Activated T-helper 2 cell treated with anti-CD3 and anti-CD28 coated beads, Interferon-gamma antibody, Interleukin-2, Interleukin-4, amounts not matched to agents 10 μg/mL and 5 μg/mL and 100 μg/mL, durations not matched to agents 14 hours and 24 hours and 36 hours (primary cell): ENCODE results near the gene RORB. TPM values are rescaled to one million over a fixed set of nuclear protein-coding genes. Genes with fewer than 3 reads are reported as not detected.

Experiments
- DNase-seq: peaks from one replicate; pipeline ENCODE4 v3.0.0; 2021; ENCODE audit warnings: low spot score
- H3K27ac Mint-ChIP-seq: one replicate; pipeline ENCODE4 v1.8.0; 2021; ENCODE audit warnings: mixed read lengths
- H3K27me3 Mint-ChIP-seq: one replicate; pipeline ENCODE4 v1.8.0; 2021; ENCODE audit warnings: low read depth, mixed read lengths
- H3K36me3 Mint-ChIP-seq: one replicate; pipeline ENCODE4 v1.8.0; 2021; ENCODE audit warnings: low read depth, mixed read lengths
- H3K4me1 Mint-ChIP-seq: one replicate; pipeline ENCODE4 v1.8.0; 2021; ENCODE audit warnings: low read depth, mixed read lengths
- H3K4me3 Mint-ChIP-seq: one replicate; pipeline ENCODE4 v1.8.0; 2021; ENCODE audit warnings: low read depth, mild to moderate bottlenecking, moderate library complexity, mixed read lengths
- H3K9me3 Mint-ChIP-seq: one replicate; pipeline ENCODE4 v1.8.0; 2021; ENCODE audit warnings: mixed read lengths
- intact Hi-C: fragments of 100-400 bp; cut with micrococcal nuclease; formaldehyde crosslinking; loops from one replicate; pipeline ENCODE4 v1.15.1; 2023
- total RNA-seq: library from RNA; stranded (reverse); gene quantifications from 2 replicates; pipeline ENCODE4 v1.2.3, GENCODE V29; 2022

Gene RORB
- total RNA-seq, 1 donor from 2014 or later, result 0.11 TPM

- Mint-ChIP-seq H3K9me3 (no peaks in the 10 kb centered on the region), H3K27me3 (peaks cover 6% of the 10 kb centered on the region), H3K4me1 (no peaks in the 10 kb centered on the region), H3K4me3 (no peak overlapping the region), H3K36me3 (no peaks in the 10 kb centered on the region), H3K27ac (no peak overlapping the region)
- DNase-seq, result no peak
- intact Hi-C loops, result loop anchor here (5.0 kb wide), 1 partner anchor 51 kb away; no protein-coding TSS in a partner anchor
Measured at GRCh38 chr9:74643303-74643923, 146.3 kb downstream of the RORB start.

GRCh38 chr9:74644023-74644422 lies 146.9 kb downstream of the RORB start:
- intact Hi-C loops, result loop anchor here (5.0 kb wide), 1 partner anchor 52 kb away; no protein-coding TSS in a partner anchor
- no peak overlapping the region for H3K4me3 Mint-ChIP-seq
- no peak overlapping the region for H3K27ac Mint-ChIP-seq
- no peak for DNase-seq
- H3K27me3 Mint-ChIP-seq, result peaks cover 6% of the 10 kb centered on the region
- H3K36me3 Mint-ChIP-seq, result no peaks in the 10 kb centered on the region
- no peaks in the 10 kb centered on the region for H3K4me1 Mint-ChIP-seq
- H3K9me3 Mint-ChIP-seq, result no peaks in the 10 kb centered on the region

DNA sequence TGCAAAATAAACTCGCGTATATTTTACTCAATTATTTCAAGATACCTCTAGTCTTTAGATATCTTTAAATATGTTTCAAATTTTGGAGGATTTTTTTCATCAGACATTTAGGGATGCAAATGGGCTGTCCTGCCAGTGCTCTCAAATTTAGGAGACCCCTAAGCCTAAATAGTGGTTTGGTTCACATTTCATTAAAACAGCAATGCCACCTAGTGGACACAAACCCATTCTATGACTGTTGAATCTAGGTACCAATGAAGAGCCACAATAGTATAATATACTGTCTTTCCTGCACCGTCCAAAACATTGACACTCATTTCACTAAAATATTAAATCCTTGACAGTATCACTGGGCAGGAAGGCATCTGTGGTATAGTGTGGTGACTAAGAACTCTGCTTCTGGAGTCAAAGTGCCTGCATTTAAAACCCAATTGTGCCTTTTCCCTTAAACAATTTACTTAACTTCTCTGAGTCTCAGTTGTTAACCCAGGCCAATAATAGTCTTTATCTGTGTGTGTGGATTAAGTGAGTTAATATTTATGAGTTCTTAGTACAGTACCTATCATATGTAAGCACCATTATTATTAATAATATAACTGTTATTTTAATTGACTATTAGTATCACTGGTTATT lies 148.0 kb downstream of the RORB start:
- DNase-seq, result no peak
- Mint-ChIP-seq H3K36me3 (no peaks in the 10 kb centered on the region), H3K4me1 (no peaks in the 10 kb centered on the region), H3K4me3 (no peak overlapping the region), H3K9me3 (no peaks in the 10 kb centered on the region), H3K27me3 (peaks cover 5% of the 10 kb centered on the region), H3K27ac (no peak overlapping the region)
- intact Hi-C loops, result no loop called here

GRCh38 chr9:74653410-74654080 lies 156.4 kb downstream of the RORB start:
- H3K27ac Mint-ChIP-seq, result no peak overlapping the region
- DNase-seq, result no peak
- no peak overlapping the region for H3K4me3 Mint-ChIP-seq
- H3K4me1 Mint-ChIP-seq, result no peaks in the 10 kb centered on the region
- intact Hi-C loops, result no loop called here
- H3K36me3 Mint-ChIP-seq, result no peaks in the 10 kb centered on the region
- no peaks in the 10 kb centered on the region for H3K9me3 Mint-ChIP-seq
- no peaks in the 10 kb centered on the region for H3K27me3 Mint-ChIP-seq

DNA sequence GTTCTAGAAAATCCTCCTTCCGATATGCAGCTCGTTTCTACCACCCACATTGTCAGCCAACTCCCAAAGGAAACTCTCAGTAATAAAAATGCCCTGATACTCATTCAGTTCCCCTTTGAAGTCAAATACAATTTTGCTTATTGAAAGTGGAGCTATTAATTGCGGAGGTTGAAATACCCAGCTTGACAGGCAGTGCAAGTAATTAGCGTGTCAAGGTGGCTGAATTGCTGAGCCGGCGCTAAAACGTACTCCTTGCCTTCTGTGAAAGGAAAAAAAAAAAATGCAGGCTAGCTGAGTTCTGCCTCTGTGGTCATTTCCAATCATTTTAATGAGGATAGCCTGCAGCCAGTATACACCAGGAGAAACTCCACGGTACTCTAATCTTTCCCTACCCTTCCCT lies 165.5 kb downstream of the RORB start:
- intact Hi-C loops, result no loop called here
- H3K9me3 Mint-ChIP-seq, result no peaks in the 10 kb centered on the region
- H3K36me3 Mint-ChIP-seq, result no peaks in the 10 kb centered on the region
- H3K4me3 Mint-ChIP-seq, result no peak overlapping the region
- H3K27ac Mint-ChIP-seq, result no peak overlapping the region
- H3K4me1 Mint-ChIP-seq, result no peaks in the 10 kb centered on the region
- H3K27me3 Mint-ChIP-seq, result no peaks in the 10 kb centered on the region
- no peak for DNase-seq

- no peak overlapping the region for H3K27ac Mint-ChIP-seq
- DNase-seq, result no peak
- intact Hi-C loops, result no loop called here
- no peaks in the 10 kb centered on the region for H3K4me1 Mint-ChIP-seq
- no peaks in the 10 kb centered on the region for H3K36me3 Mint-ChIP-seq
- H3K9me3 Mint-ChIP-seq, result no peaks in the 10 kb centered on the region
- no peaks in the 10 kb centered on the region for H3K27me3 Mint-ChIP-seq
- H3K4me3 Mint-ChIP-seq, result no peak overlapping the region
Measured at GRCh38 chr9:74663439-74663838, 166.3 kb downstream of the RORB start.

DNA sequence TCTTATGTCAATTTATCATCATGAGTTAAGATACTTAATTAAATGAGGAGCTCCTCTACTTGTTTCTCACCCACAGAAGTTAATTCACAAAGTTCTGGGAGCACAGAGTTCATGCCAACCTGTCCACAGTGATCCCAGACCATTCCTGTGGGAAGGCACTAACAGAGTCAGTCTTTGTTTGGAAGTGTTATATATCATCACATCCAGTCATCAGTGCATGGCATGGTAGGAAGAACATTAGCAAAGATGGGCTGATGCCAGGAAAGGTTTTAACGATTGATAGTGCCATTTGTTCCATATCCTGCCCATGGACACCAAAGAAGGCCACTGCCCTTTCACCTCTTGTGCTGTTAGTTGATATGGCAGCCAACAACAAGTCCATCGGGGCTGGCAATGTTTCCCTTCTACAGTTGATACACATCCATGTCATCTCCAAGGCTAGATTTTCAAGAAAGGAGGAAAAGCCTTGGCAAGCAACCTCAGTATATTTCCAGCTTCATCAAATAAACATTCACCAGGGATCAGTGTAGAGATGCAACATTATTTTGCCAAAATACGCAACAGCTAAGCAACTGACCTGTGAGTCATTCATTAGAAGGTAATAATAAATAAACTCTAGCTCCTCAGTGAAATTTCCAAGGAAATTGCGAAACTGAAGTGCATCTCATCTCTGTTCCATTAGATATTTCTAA lies 169.6 kb downstream of the RORB start:
- Mint-ChIP-seq H3K36me3 (no peaks in the 10 kb centered on the region), H3K27me3 (no peaks in the 10 kb centered on the region), H3K27ac (no peak overlapping the region), H3K4me3 (no peak overlapping the region), H3K9me3 (no peaks in the 10 kb centered on the region), H3K4me1 (no peaks in the 10 kb centered on the region)
- DNase-seq, result no peak
- intact Hi-C loops, result no loop called here

- no peaks in the 10 kb centered on the region for H3K4me1 Mint-ChIP-seq
- no peaks in the 10 kb centered on the region for H3K27me3 Mint-ChIP-seq
- no peaks in the 10 kb centered on the region for H3K9me3 Mint-ChIP-seq
- intact Hi-C loops, result no loop called here
- no peaks in the 10 kb centered on the region for H3K36me3 Mint-ChIP-seq
- no peak overlapping the region for H3K4me3 Mint-ChIP-seq
- no peak for DNase-seq
- H3K27ac Mint-ChIP-seq, result no peak overlapping the region
Measured at GRCh38 chr9:74672237-74672636, 175.1 kb downstream of the RORB start.

GRCh38 chr9:74674077-74674476 lies 176.9 kb downstream of the RORB start:
- Mint-ChIP-seq H3K9me3 (no peaks in the 10 kb centered on the region), H3K4me1 (no peaks in the 10 kb centered on the region), H3K27me3 (no peaks in the 10 kb centered on the region), H3K4me3 (no peak overlapping the region), H3K36me3 (no peaks in the 10 kb centered on the region), H3K27ac (no peak overlapping the region)
- intact Hi-C loops, result no loop called here
- DNase-seq, result no peak

- no peak for DNase-seq
- no peak overlapping the region for H3K27ac Mint-ChIP-seq
Measured at GRCh38 chr9:74681906-74682305, 184.8 kb downstream of the RORB start.

GRCh38 chr9:74683322-74683721 lies 186.2 kb downstream of the RORB start:
- H3K9me3 Mint-ChIP-seq, result no peaks in the 10 kb centered on the region
- H3K4me1 Mint-ChIP-seq, result no peaks in the 10 kb centered on the region
- H3K27me3 Mint-ChIP-seq, result no peaks in the 10 kb centered on the region
- no peak overlapping the region for H3K27ac Mint-ChIP-seq
- no peak overlapping the region for H3K4me3 Mint-ChIP-seq
- no peaks in the 10 kb centered on the region for H3K36me3 Mint-ChIP-seq
- no peak for DNase-seq
- intact Hi-C loops, result no loop called here

More at GRCh38 chr9:74681906-74682305, 184.8 kb downstream of the RORB start:
- Mint-ChIP-seq H3K4me1 (no peaks in the 10 kb centered on the region), H3K27me3 (no peaks in the 10 kb centered on the region), H3K4me3 (no peak overlapping the region), H3K36me3 (no peaks in the 10 kb centered on the region), H3K9me3 (no peaks in the 10 kb centered on the region)
- intact Hi-C loops, result no loop called here

GRCh38 chr9:74691058-74691457 lies 193.9 kb downstream of the RORB start:
- DNase-seq, result no peak
- Mint-ChIP-seq H3K4me1 (no peaks in the 10 kb centered on the region), H3K27me3 (no peaks in the 10 kb centered on the region), H3K36me3 (no peaks in the 10 kb centered on the region), H3K4me3 (no peak overlapping the region), H3K27ac (no peak overlapping the region), H3K9me3 (no peaks in the 10 kb centered on the region)
- intact Hi-C loops, result no loop called here

DNA sequence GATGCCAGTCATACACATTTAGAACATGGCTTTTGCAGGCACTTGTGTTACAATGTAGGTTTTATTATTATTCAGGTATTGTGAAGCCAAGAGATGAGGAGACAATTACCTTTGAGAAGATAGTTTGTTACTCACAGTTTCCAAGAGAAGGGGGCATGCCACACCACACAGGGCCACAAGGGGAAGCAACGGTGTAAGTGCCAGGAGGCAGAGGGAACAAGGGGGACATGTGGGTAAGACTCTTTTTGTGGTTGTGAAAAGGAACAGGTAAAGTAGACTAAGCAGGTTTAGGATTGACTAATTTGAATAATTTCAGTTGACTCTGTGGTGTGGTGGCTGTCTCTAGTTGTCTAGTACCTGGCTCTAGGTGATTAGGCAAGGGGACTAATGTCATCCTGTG lies 199.4 kb downstream of the RORB start:
- no peaks in the 10 kb centered on the region for H3K9me3 Mint-ChIP-seq
- no peaks in the 10 kb centered on the region for H3K36me3 Mint-ChIP-seq
- no peaks in the 10 kb centered on the region for H3K4me1 Mint-ChIP-seq
- intact Hi-C loops, result no loop called here
- DNase-seq, result no peak
- H3K27me3 Mint-ChIP-seq, result no peaks in the 10 kb centered on the region
- no peak overlapping the region for H3K27ac Mint-ChIP-seq
- no peak overlapping the region for H3K4me3 Mint-ChIP-seq
